CD4-positive, CD25-positive, alpha-beta regulatory T cell (primary cell): Measurements from ENCODE around the gene MRPL16. TPM values are rescaled to one million over a fixed set of nuclear protein-coding genes. Genes with fewer than 3 reads are reported as not detected.
A peak's percentile ranks its signal among the peaks of the same experiment; 100 is the strongest.

Experiments
- ATAC-seq, 2 donors: fragments of 150-1000 bp; cut with Tn5 transposase; one replicate each; pipeline ENCODE4 v1.10.0; 2021; ENCODE audit warnings: low read depth in 2 of 2, moderate number of reproducible peaks in 2 of 2, moderate library complexity in 1 of 2
- DNase-seq, 3 donors: peaks; one replicate each; pipeline versions ENCODE4 v3.0.0 to v3.0.0-alpha.2; 2012 to 2022; ENCODE audit warnings: mixed read lengths in 1 of 3
- H3K27ac ChIP-seq: one replicate; pipeline ENCODE4 v1.7.0; 2013; ENCODE audit warnings: mild to moderate bottlenecking, low read length; ENCODE audit not compliant: insufficient read depth, poor library complexity, severe bottlenecking
- H3K27me3 ChIP-seq: one replicate; pipeline ENCODE4 v1.7.0; 2013; ENCODE audit warnings: low read length; ENCODE audit not compliant: control insufficient read depth, insufficient read depth
- H3K36me3 ChIP-seq: one replicate; pipeline ENCODE4 v1.7.0; 2013; ENCODE audit warnings: mild to moderate bottlenecking, low read length, moderate library complexity; ENCODE audit not compliant: control insufficient read depth, insufficient read depth
- H3K4me1 ChIP-seq: 2 replicates; pipeline ENCODE4 v1.7.0; 2013; ENCODE audit warnings: mild to moderate bottlenecking, low read length; ENCODE audit not compliant: insufficient read depth, control insufficient read depth, poor library complexity, severe bottlenecking
- H3K4me3 ChIP-seq: one replicate; pipeline ENCODE4 v1.7.0; 2013; ENCODE audit warnings: low read depth, mild to moderate bottlenecking, low read length, moderate library complexity
- H3K9me3 ChIP-seq, 2 experiments: 1 replicate in 1 of 2; 2 replicates in 1 of 2; pipeline ENCODE4 v1.7.0; 2013; ENCODE audit warnings: low read length in 2 of 2, mild to moderate bottlenecking in 1 of 2, moderate library complexity in 1 of 2; ENCODE audit not compliant: control insufficient read depth in 2 of 2
- H3K27ac Mint-ChIP-seq, 3 donors: one replicate each; pipeline ENCODE4 v1.8.0; 2020 to 2022; ENCODE audit warnings: mild to moderate bottlenecking in 3 of 3, mixed read lengths in 3 of 3, moderate library complexity in 2 of 3
- H3K27me3 Mint-ChIP-seq: one replicate; pipeline ENCODE4 v1.8.0; 2022; ENCODE audit warnings: mild to moderate bottlenecking, mixed read lengths
- H3K36me3 Mint-ChIP-seq: one replicate; pipeline ENCODE4 v1.8.0; 2020; ENCODE audit warnings: mixed read lengths
- H3K4me1 Mint-ChIP-seq, 4 donors: one replicate each; pipeline ENCODE4 v1.8.0; 2020 to 2022; ENCODE audit warnings: mixed read lengths in 4 of 4, mild to moderate bottlenecking in 1 of 4
- H3K4me3 Mint-ChIP-seq, 4 donors: one replicate each; pipeline ENCODE4 v1.8.0; 2020 to 2022; ENCODE audit warnings: mild to moderate bottlenecking in 4 of 4, mixed read lengths in 4 of 4, moderate library complexity in 3 of 4
- H3K9me3 Mint-ChIP-seq, 7 donors: one replicate each; pipeline ENCODE4 v1.8.0; 2020 to 2022; ENCODE audit warnings: mixed read lengths in 7 of 7, mild to moderate bottlenecking in 3 of 7, moderate library complexity in 2 of 7
- polyA plus RNA-seq, 4 donors: library from polyadenylated mRNA; unstranded; fragments of 300-500 nt; fragmentation: Illumina TruSeq; gene quantifications; one replicate each; pipeline ENCODE4 v1.2.3, GENCODE V29; 2021
- total RNA-seq: library from RNA; stranded (reverse); gene quantifications from one replicate; pipeline ENCODE4 v1.2.3, GENCODE V29; 2022

MRPL16 gene
- total and polyA plus RNA-seq, 5 donors from 2014 or later, result 26.9 to 97.1 (median 89.6) TPM

- Histone ChIP-seq H3K36me3 (no peaks in the 10 kb centered on the region), H3K27ac (no peak overlapping the region), H3K9me3 (no peaks in the 10 kb centered on the region), H3K27me3 (peaks cover 7% of the 10 kb centered on the region), H3K4me1 (peaks cover 3% of the 10 kb centered on the region), H3K4me3 (no peak overlapping the region)
- no peak overlapping the region for H3K4me3 Mint-ChIP-seq
- peaks cover 24% of the 10 kb centered on the region for H3K27me3 Mint-ChIP-seq
- no peaks in the 10 kb centered on the region for H3K9me3 Mint-ChIP-seq
- no peaks in the 10 kb centered on the region for H3K36me3 Mint-ChIP-seq
- H3K4me1 Mint-ChIP-seq, result peaks cover 0 to 16% (median 9%) of the 10 kb centered on the region in 4 donors
- no peak overlapping the region for H3K27ac Mint-ChIP-seq
- ATAC-seq, result no peak
- DNase-seq, result no peak
These were observed 49.8 kb downstream of the MRPL16 start for GRCh38 chr11:59760771-59761170.

GRCh38 chr11:59759900-59760299 is 50.7 kb downstream of the MRPL16 start:
- Histone ChIP-seq H3K4me3 (no peak overlapping the region), H3K9me3 (no peaks in the 10 kb centered on the region), H3K4me1 (peaks cover 11% of the 10 kb centered on the region), H3K36me3 (no peaks in the 10 kb centered on the region), H3K27ac (no peak overlapping the region), H3K27me3 (peaks cover 7% of the 10 kb centered on the region)
- H3K36me3 Mint-ChIP-seq, result no peaks in the 10 kb centered on the region
- DNase-seq, result no peak
- H3K4me3 Mint-ChIP-seq, result no peak overlapping the region
- ATAC-seq, result no peak
- no peak overlapping the region for H3K27ac Mint-ChIP-seq
- no peaks in the 10 kb centered on the region for H3K9me3 Mint-ChIP-seq
- H3K4me1 Mint-ChIP-seq, result peaks cover 0 to 16% (median 10%) of the 10 kb centered on the region in 4 donors
- H3K27me3 Mint-ChIP-seq, result peaks cover 24% of the 10 kb centered on the region

- Histone ChIP-seq H3K4me1 (peaks cover 19% of the 10 kb centered on the region), H3K4me3 (no peak overlapping the region), H3K9me3 (no peaks in the 10 kb centered on the region), H3K36me3 (no peaks in the 10 kb centered on the region), H3K27me3 (peaks cover 7% of the 10 kb centered on the region), H3K27ac (no peak overlapping the region)
- Mint-ChIP-seq H3K27ac (no peak overlapping the region), H3K27me3 (peaks cover 34% of the 10 kb centered on the region), H3K4me1 (peaks cover 0 to 26% (median 15%) of the 10 kb centered on the region in 4 donors), H3K9me3 (no peaks in the 10 kb centered on the region), H3K36me3 (no peaks in the 10 kb centered on the region), H3K4me3 (no peak overlapping the region)
- ATAC-seq (no peak), DNase-seq (no peak)
These were observed 52.1 kb downstream of the MRPL16 start for GRCh38 chr11:59758401-59759037.

- no peaks in the 10 kb centered on the region for H3K36me3 ChIP-seq
- H3K27me3 Mint-ChIP-seq, result peaks cover 34% of the 10 kb centered on the region
- H3K36me3 Mint-ChIP-seq, result no peaks in the 10 kb centered on the region
- H3K27ac Mint-ChIP-seq, result peak overlapping the region in 1 of 3 donors; percentile 27
- peaks cover 7% of the 10 kb centered on the region for H3K27me3 ChIP-seq
- ATAC-seq (no peak), DNase-seq (no peak)
- H3K4me1 Mint-ChIP-seq, result peaks cover 0 to 26% (median 15%) of the 10 kb centered on the region in 4 donors
- no peak overlapping the region for H3K4me3 ChIP-seq
- H3K27ac ChIP-seq, result no peak overlapping the region
- peak overlapping the region in 3 of 4 donors; percentile 68 to 89 (median 85) for H3K4me3 Mint-ChIP-seq
- no peaks in the 10 kb centered on the region for H3K9me3 Mint-ChIP-seq
- H3K9me3 ChIP-seq, result no peaks in the 10 kb centered on the region
- peaks cover 19% of the 10 kb centered on the region for H3K4me1 ChIP-seq
These were observed 53.7 kb downstream of the MRPL16 start for GRCh38 chr11:59756845-59757244.

GRCh38 chr11:59756558-59756840 is 54.1 kb downstream of the MRPL16 start:
- H3K27ac Mint-ChIP-seq, result no peak overlapping the region
- no peak overlapping the region for H3K4me3 ChIP-seq
- DNase-seq (no peak), ATAC-seq (no peak)
- H3K9me3 Mint-ChIP-seq, result no peaks in the 10 kb centered on the region
- no peak overlapping the region for H3K27ac ChIP-seq
- no peaks in the 10 kb centered on the region for H3K36me3 Mint-ChIP-seq
- no peaks in the 10 kb centered on the region for H3K36me3 ChIP-seq
- peaks cover 19% of the 10 kb centered on the region for H3K4me1 ChIP-seq
- H3K4me3 Mint-ChIP-seq, result peak overlapping the region; percentile 68 to 89 (median 86)
- H3K9me3 ChIP-seq, result no peaks in the 10 kb centered on the region
- H3K27me3 ChIP-seq, result peaks cover 7% of the 10 kb centered on the region
- H3K27me3 Mint-ChIP-seq, result peaks cover 34% of the 10 kb centered on the region
- peaks cover 0 to 26% (median 15%) of the 10 kb centered on the region in 4 donors for H3K4me1 Mint-ChIP-seq

Other genes starting within 250 kb of the MRPL16 start
- gene OSBP, start 195.0 kb downstream of the MRPL16 start, total RNA-seq, result 50.9 TPM
- gene OSBP, start 195.0 kb downstream of the MRPL16 start, polyA plus RNA-seq, result 10 to 100 TPM; 23.9 to 30.9 (median 27.3) TPM
- 63.3 TPM for gene PATL1, start 141.7 kb downstream of the MRPL16 start, total RNA-seq
- gene PATL1, start 141.7 kb downstream of the MRPL16 start, polyA plus RNA-seq, result 1 to 10 TPM; 4.6 to 5.8 (median 5.3) TPM
- gene OR10V1, start 96.9 kb downstream of the MRPL16 start, total RNA-seq, result not detected
- gene OR10V1, start 96.9 kb downstream of the MRPL16 start, polyA plus RNA-seq, result not detected
- 3.1 TPM for gene STX3, start 55.4 kb downstream of the MRPL16 start, total RNA-seq
- gene STX3, start 55.4 kb downstream of the MRPL16 start, polyA plus RNA-seq, result 1 to 10 TPM in 2 of 4 donors, under 1 TPM in 2; 0.44 to 2.8 (median 1.3) TPM
- not detected for gene CBLIF, start 34.7 kb upstream of the MRPL16 start, total RNA-seq
- gene CBLIF, start 34.7 kb upstream of the MRPL16 start, polyA plus RNA-seq, result not detected
- gene TCN1, start 55.7 kb upstream of the MRPL16 start, total RNA-seq, result 1.0 TPM
- under 1 TPM in 1 of 4 donors, not detected in 3; 0.31 TPM for gene TCN1, start 55.7 kb upstream of the MRPL16 start, polyA plus RNA-seq
- not detected for gene OOSP3, start 68.0 kb upstream of the MRPL16 start, total RNA-seq
- not detected for gene OOSP3, start 68.0 kb upstream of the MRPL16 start, polyA plus RNA-seq
- not detected for gene OOSP1, start 127.7 kb upstream of the MRPL16 start, total RNA-seq
- not detected for gene OOSP1, start 127.7 kb upstream of the MRPL16 start, polyA plus RNA-seq
- gene OOSP4A, start 153.3 kb upstream of the MRPL16 start, total RNA-seq, result not detected
- gene OOSP4A, start 153.3 kb upstream of the MRPL16 start, polyA plus RNA-seq, result not detected
- gene OOSP4B, start 206.4 kb upstream of the MRPL16 start, total RNA-seq, result not detected
- not detected for gene OOSP4B, start 206.4 kb upstream of the MRPL16 start, polyA plus RNA-seq
- not detected for gene OOSP2, start 229.6 kb upstream of the MRPL16 start, total RNA-seq
- not detected for gene OOSP2, start 229.6 kb upstream of the MRPL16 start, polyA plus RNA-seq
- gene MS4A3, start 245.9 kb upstream of the MRPL16 start, total RNA-seq, result 0.79 TPM
- gene MS4A3, start 245.9 kb upstream of the MRPL16 start, polyA plus RNA-seq, result not detected